GM23338 (cell line): Measurements from ENCODE around the gene MAST4. TPM values are rescaled to one million over a fixed set of nuclear protein-coding genes. Genes with fewer than 3 reads are reported as not detected.
A peak's percentile ranks its signal among the peaks of the same experiment; 100 is the strongest.

Experiments used
- ATAC-seq: fragments of 200-7000 bp; cut with Tn5 transposase; 3 replicates; pipeline ENCODE4 v1.9.1; 2020
- DNase-seq: peaks from one replicate; pipeline ENCODE4 v3.0.0-alpha.2; 2015; ENCODE audit warnings: low spot score
- H2AFZ ChIP-seq: fragments of 200-600 bp; sonication (generic); 2 replicates; pipeline ENCODE4 v1.8.0; 2016; ENCODE audit warnings: antibody characterized with exemption, mild to moderate bottlenecking, moderate library complexity
- H3F3A ChIP-seq: fragments of 200-600 bp; sonication (generic); replicated peaks from 2 replicates; pipeline ENCODE4 v1.8.0; 2017; ENCODE audit warnings: antibody characterized with exemption, mixed run types, low read depth
- H3K27ac ChIP-seq: fragments of 200-600 bp; sonication (generic); 2 replicates; pipeline ENCODE4 v1.6.1; 2016; ENCODE audit warnings: low read depth
- H3K27me3 ChIP-seq: fragments of 200-600 bp; sonication (generic); 2 replicates; pipeline ENCODE4 v1.8.0; 2016; ENCODE audit warnings: mild to moderate bottlenecking, mixed run types, moderate library complexity; ENCODE audit not compliant: insufficient read depth
- H3K36me3 ChIP-seq: fragments of 200-600 bp; sonication (generic); 2 replicates; pipeline ENCODE4 v1.8.0; 2016; ENCODE audit warnings: mild to moderate bottlenecking; ENCODE audit not compliant: insufficient read depth
- H3K4me1 ChIP-seq: fragments of 200-600 bp; sonication (generic); 2 replicates; pipeline ENCODE4 v1.8.0; 2016; ENCODE audit warnings: mild to moderate bottlenecking, moderate library complexity; ENCODE audit not compliant: insufficient read depth
- H3K4me2 ChIP-seq: fragments of 200-600 bp; sonication (generic); 2 replicates; pipeline ENCODE4 v1.7.1; 2017; ENCODE audit warnings: mixed run types
- H3K4me3 ChIP-seq: fragments of 200-600 bp; sonication (generic); 2 replicates; pipeline ENCODE4 v1.6.1; 2016; ENCODE audit warnings: mixed run types
- H3K79me2 ChIP-seq: fragments of 200-600 bp; sonication (generic); replicated peaks from 2 replicates; pipeline ENCODE4 v1.8.0; 2017; ENCODE audit warnings: mild to moderate bottlenecking; ENCODE audit not compliant: insufficient read depth
- H3K9me2 ChIP-seq: fragments of 200-600 bp; sonication (generic); 2 replicates; pipeline ENCODE4 v1.8.0; 2017; ENCODE audit not compliant: insufficient read depth
- H4K20me1 ChIP-seq: fragments of 200-600 bp; sonication (generic); replicated peaks from 2 replicates; pipeline ENCODE4 v1.8.0; 2017; ENCODE audit warnings: mild to moderate bottlenecking; ENCODE audit not compliant: insufficient read depth
- H3K27ac Mint-ChIP-seq: 2 replicates; pipeline ENCODE4 v1.8.0; 2020; ENCODE audit warnings: inconsistent platforms, mild to moderate bottlenecking, moderate library complexity, mixed read lengths
- H3K27me3 Mint-ChIP-seq: 3 replicates; pipeline ENCODE4 v1.8.0; 2022; ENCODE audit warnings: low read depth, mild to moderate bottlenecking, moderate library complexity, mixed read lengths, inconsistent platforms; ENCODE audit not compliant: insufficient read depth, poor library complexity
- H3K36me3 Mint-ChIP-seq: 3 replicates; pipeline ENCODE4 v1.8.0; 2021; ENCODE audit warnings: low read depth, mild to moderate bottlenecking, inconsistent platforms, moderate library complexity, mixed read lengths
- H3K4me1 Mint-ChIP-seq: 3 replicates; pipeline ENCODE4 v1.8.0; 2020; ENCODE audit warnings: mild to moderate bottlenecking, inconsistent platforms, mixed read lengths
- H3K4me3 Mint-ChIP-seq: 3 replicates; pipeline ENCODE4 v1.8.0; 2021; ENCODE audit warnings: moderate library complexity, mild to moderate bottlenecking, inconsistent platforms, mixed read lengths
- H3K9me3 Mint-ChIP-seq: 3 replicates; pipeline ENCODE4 v1.8.0; 2020; ENCODE audit warnings: moderate library complexity, mild to moderate bottlenecking, inconsistent platforms, mixed read lengths
- CREB1 ChIP-seq: fragments of 250-450 bp; sonication (Bioruptor Pico); IDR thresholded peaks from 2 replicates; pipeline ENCODE4 v1.5.0; 2020; ENCODE audit warnings: low read depth, mild to moderate bottlenecking, moderate library complexity
- CTCF ChIP-seq, 2 experiments: fragments of 200-600 bp in 1 of 2; sonication (generic) in 1 of 2; conservative IDR thresholded peaks; 2 replicates each; pipeline versions ENCODE4 v1.5.1 to v1.6.1; 2016 to 2017; ENCODE audit warnings: antibody characterized with exemption in 2 of 2, low read depth in 2 of 2, mild to moderate bottlenecking in 2 of 2, moderate library complexity in 1 of 2
- ETS1 ChIP-seq: IDR thresholded peaks from 2 replicates; pipeline ENCODE4 v1.6.1; 2016; ENCODE audit warnings: antibody characterized with exemption
- EZH2 ChIP-seq: fragments of 200-600 bp; sonication (generic); IDR thresholded peaks from one replicate; pipeline ENCODE4 v1.8.0; 2017; ENCODE audit warnings: antibody characterized with exemption, mild to moderate bottlenecking, low read depth; ENCODE audit not compliant: unreplicated experiment
- JUNB ChIP-seq: IDR thresholded peaks from one replicate; pipeline ENCODE4 v1.6.1; 2016; ENCODE audit warnings: antibody characterized with exemption; ENCODE audit not compliant: unreplicated experiment
- NANOG ChIP-seq: IDR thresholded peaks from 2 replicates; pipeline ENCODE4 v1.6.1; 2016; ENCODE audit warnings: antibody characterized with exemption, borderline replicate concordance
- POLR2AphosphoS5 ChIP-seq: IDR thresholded peaks from 2 replicates; pipeline ENCODE4 v1.6.1; 2016; ENCODE audit warnings: antibody characterized with exemption, low read depth
- ZNF114 ChIP-seq: fragments of 250-450 bp; sonication (Bioruptor Pico); IDR thresholded peaks from 2 replicates; pipeline ENCODE4 v1.5.0; 2020; ENCODE audit warnings: mild to moderate bottlenecking, moderate library complexity
- polyA plus RNA-seq: library from polyadenylated mRNA; unstranded; fragments of >200 nt; fragmentation: Nextera tagmentation; extraction: Ambion mirVana; gene quantifications from 2 replicates; pipeline ENCODE4 v1.2.1, GENCODE V29; 2016
- total RNA-seq: library from RNA; depleted of rRNA; stranded (reverse); fragments of >200 nt; shearing (Covaris generic); gene quantifications from 2 replicates; pipeline ENCODE4 v1.2.3, GENCODE V29; 2014
- TF ChIP-seq, protein P1 (sequence below): fragments of 250-450 bp; sonication (Bioruptor Pico); IDR thresholded peaks from 2 replicates; pipeline ENCODE4 v1.5.0; 2020; ENCODE audit warnings: mild to moderate bottlenecking, moderate library complexity
- TF ChIP-seq, protein P2 (sequence below): IDR thresholded peaks from one replicate; pipeline ENCODE4 v1.6.1; 2018; ENCODE audit warnings: antibody characterized with exemption; ENCODE audit not compliant: unreplicated experiment

Gene MAST4
- total and polyA plus RNA-seq, 2 experiments from 2014 or later = 3.6 to 8.5 TPM

DNA sequence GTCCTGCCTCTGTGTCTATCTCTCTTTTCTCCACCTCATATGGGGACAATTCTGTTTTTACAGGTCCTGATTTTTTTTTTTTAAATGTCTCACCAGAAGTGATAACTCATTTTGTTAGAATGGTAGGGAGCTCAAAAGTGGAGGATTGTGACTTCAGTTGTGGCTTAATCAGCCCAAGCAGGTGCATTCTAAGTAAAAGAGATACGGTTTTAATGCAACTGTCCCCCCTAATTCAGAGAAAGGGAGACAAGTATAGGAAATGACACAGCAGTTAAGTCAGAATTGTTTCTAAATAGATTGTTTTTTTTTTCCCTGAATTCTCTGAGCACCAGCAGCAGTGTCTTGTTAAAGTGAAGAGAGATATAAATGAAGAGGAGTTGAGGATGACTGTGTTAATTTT, 24.5 kb downstream of the MAST4 start:
- no peak overlapping the region for H3K4me3 ChIP-seq
- H3K79me2 ChIP-seq = no peaks in the 10 kb centered on the region
- no peak overlapping the region for H3K27ac ChIP-seq
- Mint-ChIP-seq H3K36me3 (no peaks in the 10 kb centered on the region), H3K9me3 (no peaks in the 10 kb centered on the region), H3K4me3 (no peak overlapping the region), H3K27ac (peak overlapping the region; percentile 44), H3K4me1 (peaks cover 10% of the 10 kb centered on the region; the same call in 2 of the 3 replicates), H3K27me3 (no peaks in the 10 kb centered on the region)
- H2AFZ ChIP-seq = no peak overlapping the region
- no peak overlapping the region for H3K4me2 ChIP-seq
- H3K9me2 ChIP-seq = no peaks in the 10 kb centered on the region
- H3K27me3 ChIP-seq = no peaks in the 10 kb centered on the region
- no peaks in the 10 kb centered on the region; the same call in 1 of the 2 replicates for H4K20me1 ChIP-seq
- H3F3A ChIP-seq = no peaks in the 10 kb centered on the region
- H3K36me3 ChIP-seq = no peaks in the 10 kb centered on the region
- no peak for ATAC-seq
- H3K4me1 ChIP-seq = no peaks in the 10 kb centered on the region; the same call in 1 of the 2 replicates
- TF ChIP-seq NANOG = no peak
- TF ChIP-seq, protein P1, sequence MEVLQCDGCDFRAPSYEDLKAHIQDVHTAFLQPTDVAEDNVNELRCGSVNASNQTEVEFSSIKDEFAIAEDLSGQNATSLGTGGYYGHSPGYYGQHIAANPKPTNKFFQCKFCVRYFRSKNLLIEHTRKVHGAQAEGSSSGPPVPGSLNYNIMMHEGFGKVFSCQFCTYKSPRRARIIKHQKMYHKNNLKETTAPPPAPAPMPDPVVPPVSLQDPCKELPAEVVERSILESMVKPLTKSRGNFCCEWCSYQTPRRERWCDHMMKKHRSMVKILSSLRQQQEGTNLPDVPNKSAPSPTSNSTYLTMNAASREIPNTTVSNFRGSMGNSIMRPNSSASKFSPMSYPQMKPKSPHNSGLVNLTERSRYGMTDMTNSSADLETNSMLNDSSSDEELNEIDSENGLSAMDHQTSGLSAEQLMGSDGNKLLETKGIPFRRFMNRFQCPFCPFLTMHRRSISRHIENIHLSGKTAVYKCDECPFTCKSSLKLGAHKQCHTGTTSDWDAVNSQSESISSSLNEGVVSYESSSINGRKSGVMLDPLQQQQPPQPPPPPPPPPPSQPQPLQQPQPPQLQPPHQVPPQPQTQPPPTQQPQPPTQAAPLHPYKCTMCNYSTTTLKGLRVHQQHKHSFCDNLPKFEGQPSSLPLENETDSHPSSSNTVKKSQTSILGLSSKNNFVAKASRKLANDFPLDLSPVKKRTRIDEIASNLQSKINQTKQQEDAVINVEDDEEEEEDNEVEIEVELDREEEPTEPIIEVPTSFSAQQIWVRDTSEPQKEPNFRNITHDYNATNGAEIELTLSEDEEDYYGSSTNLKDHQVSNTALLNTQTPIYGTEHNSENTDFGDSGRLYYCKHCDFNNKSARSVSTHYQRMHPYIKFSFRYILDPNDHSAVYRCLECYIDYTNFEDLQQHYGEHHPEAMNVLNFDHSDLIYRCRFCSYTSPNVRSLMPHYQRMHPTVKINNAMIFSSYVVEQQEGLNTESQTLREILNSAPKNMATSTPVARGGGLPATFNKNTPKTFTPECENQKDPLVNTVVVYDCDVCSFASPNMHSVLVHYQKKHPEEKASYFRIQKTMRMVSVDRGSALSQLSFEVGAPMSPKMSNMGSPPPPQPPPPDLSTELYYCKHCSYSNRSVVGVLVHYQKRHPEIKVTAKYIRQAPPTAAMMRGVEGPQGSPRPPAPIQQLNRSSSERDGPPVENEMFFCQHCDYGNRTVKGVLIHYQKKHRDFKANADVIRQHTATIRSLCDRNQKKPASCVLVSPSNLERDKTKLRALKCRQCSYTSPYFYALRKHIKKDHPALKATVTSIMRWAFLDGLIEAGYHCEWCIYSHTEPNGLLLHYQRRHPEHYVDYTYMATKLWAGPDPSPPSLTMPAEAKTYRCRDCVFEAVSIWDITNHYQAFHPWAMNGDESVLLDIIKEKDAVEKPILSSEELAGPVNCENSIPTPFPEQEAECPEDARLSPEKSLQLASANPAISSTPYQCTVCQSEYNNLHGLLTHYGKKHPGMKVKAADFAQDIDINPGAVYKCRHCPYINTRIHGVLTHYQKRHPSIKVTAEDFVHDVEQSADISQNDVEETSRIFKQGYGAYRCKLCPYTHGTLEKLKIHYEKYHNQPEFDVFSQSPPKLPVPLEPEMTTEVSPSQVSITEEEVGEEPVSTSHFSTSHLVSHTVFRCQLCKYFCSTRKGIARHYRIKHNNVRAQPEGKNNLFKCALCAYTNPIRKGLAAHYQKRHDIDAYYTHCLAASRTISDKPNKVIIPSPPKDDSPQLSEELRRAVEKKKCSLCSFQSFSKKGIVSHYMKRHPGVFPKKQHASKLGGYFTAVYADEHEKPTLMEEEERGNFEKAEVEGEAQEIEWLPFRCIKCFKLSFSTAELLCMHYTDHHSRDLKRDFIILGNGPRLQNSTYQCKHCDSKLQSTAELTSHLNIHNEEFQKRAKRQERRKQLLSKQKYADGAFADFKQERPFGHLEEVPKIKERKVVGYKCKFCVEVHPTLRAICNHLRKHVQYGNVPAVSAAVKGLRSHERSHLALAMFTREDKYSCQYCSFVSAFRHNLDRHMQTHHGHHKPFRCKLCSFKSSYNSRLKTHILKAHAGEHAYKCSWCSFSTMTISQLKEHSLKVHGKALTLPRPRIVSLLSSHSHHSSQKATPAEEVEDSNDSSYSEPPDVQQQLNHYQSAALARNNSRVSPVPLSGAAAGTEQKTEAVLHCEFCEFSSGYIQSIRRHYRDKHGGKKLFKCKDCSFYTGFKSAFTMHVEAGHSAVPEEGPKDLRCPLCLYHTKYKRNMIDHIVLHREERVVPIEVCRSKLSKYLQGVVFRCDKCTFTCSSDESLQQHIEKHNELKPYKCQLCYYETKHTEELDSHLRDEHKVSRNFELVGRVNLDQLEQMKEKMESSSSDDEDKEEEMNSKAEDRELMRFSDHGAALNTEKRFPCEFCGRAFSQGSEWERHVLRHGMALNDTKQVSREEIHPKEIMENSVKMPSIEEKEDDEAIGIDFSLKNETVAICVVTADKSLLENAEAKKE = no peak
- TF ChIP-seq, protein P2, sequence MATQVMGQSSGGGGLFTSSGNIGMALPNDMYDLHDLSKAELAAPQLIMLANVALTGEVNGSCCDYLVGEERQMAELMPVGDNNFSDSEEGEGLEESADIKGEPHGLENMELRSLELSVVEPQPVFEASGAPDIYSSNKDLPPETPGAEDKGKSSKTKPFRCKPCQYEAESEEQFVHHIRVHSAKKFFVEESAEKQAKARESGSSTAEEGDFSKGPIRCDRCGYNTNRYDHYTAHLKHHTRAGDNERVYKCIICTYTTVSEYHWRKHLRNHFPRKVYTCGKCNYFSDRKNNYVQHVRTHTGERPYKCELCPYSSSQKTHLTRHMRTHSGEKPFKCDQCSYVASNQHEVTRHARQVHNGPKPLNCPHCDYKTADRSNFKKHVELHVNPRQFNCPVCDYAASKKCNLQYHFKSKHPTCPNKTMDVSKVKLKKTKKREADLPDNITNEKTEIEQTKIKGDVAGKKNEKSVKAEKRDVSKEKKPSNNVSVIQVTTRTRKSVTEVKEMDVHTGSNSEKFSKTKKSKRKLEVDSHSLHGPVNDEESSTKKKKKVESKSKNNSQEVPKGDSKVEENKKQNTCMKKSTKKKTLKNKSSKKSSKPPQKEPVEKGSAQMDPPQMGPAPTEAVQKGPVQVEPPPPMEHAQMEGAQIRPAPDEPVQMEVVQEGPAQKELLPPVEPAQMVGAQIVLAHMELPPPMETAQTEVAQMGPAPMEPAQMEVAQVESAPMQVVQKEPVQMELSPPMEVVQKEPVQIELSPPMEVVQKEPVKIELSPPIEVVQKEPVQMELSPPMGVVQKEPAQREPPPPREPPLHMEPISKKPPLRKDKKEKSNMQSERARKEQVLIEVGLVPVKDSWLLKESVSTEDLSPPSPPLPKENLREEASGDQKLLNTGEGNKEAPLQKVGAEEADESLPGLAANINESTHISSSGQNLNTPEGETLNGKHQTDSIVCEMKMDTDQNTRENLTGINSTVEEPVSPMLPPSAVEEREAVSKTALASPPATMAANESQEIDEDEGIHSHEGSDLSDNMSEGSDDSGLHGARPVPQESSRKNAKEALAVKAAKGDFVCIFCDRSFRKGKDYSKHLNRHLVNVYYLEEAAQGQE = no peak
- no peak for TF ChIP-seq JUNB
- TF ChIP-seq ETS1 = no peak
- no peak for TF ChIP-seq CTCF (conservative IDR thresholded peaks at IDR 0.05; ENCODE audit: low read depth in 2 of 2)
- no peak for TF ChIP-seq EZH2
- no peak for TF ChIP-seq ZNF114 (CRISPR knock-in tag)
- TF ChIP-seq POLR2AphosphoS5 = no peak
- TF ChIP-seq CREB1 = no peak
- no peak for DNase-seq
